Measurements from ENCODE around the gene PTPRG.

DNA sequence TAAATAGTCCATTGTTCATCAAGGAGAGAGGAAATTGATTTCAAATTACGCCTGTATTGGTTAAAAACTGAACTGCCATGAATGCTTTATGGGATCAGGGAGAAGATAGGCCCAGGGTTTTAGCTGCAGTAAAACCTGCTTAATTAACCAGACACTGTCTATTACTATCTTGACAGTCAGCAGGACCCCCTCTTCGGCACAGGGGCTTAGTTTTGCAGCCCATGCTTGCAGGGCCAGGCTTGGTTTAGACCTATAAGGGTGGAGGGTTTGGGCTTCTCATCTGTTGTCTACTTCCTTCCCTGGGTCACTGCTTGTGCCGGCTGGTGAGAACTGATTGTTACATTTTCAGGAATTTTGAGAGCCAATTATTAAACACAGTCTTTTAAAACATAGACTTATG lies 41.1 kb downstream of the PTPRG start:
- no peak for TF ChIP-seq POLR2A (IDR thresholded peaks at IDR 0.05)
- TF ChIP-seq, protein P1, sequence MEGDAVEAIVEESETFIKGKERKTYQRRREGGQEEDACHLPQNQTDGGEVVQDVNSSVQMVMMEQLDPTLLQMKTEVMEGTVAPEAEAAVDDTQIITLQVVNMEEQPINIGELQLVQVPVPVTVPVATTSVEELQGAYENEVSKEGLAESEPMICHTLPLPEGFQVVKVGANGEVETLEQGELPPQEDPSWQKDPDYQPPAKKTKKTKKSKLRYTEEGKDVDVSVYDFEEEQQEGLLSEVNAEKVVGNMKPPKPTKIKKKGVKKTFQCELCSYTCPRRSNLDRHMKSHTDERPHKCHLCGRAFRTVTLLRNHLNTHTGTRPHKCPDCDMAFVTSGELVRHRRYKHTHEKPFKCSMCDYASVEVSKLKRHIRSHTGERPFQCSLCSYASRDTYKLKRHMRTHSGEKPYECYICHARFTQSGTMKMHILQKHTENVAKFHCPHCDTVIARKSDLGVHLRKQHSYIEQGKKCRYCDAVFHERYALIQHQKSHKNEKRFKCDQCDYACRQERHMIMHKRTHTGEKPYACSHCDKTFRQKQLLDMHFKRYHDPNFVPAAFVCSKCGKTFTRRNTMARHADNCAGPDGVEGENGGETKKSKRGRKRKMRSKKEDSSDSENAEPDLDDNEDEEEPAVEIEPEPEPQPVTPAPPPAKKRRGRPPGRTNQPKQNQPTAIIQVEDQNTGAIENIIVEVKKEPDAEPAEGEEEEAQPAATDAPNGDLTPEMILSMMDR (IDR thresholded peaks at IDR 0.05): no peak
